NCI-H82 treated with DMSO at 0.1 percent for 48 hours (cell line): Measurements from ENCODE around the gene NDUFS2.

Source experiments
- DNase-seq: peaks from one replicate; lab custom pipeline; 2025; ENCODE audit not compliant: unreplicated experiment; lab: John Stamatoyannopoulos, UW

The NDUFS2 gene

GRCh38 chr1:161201836-161202712 lies at the start of gene NDUFS2:
Gene NDUFS2, plus strand, starts transcription at chr1:161202367. Its CDS starts 19 bp downstream, at chr1:161202386.
- DNase-seq: peak; percentile 99

GRCh38 chr1:161153176-161153575 lies 49.0 kb upstream of the NDUFS2 start:
- DNase-seq: no peak

DNA sequence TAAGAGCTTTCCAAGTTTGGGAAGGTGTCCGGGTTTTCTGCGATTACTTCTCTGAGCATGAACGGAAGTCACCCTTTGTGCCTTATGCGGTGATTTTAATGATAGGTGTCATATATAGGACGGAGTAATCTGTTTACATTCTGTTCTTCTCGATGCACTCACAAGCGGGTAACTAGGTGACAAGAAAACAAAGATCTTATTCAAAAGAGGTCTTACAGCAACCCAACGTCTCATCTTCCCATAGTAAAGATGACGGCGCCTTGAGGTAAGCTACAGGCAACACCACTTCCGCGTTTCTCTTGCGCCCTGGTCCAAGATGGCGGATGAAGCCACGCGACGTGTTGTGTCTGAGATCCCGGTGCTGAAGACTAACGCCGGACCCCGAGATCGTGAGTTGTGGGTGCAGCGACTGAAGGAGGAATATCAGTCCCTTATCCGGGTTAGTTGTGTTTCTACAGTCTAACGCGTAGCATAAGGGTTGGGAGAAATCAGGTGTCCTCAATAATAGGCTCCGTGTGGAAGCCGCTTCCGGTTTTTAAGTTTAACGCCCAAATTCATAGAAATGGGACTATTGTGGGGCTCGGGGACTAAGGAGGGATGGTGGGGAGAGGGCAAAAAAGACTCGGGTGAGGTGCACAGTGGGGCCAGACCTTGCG lies 48.4 kb upstream of the NDUFS2 start, which contains the start of gene UFC1:
UFC1 (plus strand) TSS at position 297 of the 656 bp plus-strand sequence; CDS start at position 317, 20 bp downstream.
- peak; percentile 85 for DNase-seq

DNA sequence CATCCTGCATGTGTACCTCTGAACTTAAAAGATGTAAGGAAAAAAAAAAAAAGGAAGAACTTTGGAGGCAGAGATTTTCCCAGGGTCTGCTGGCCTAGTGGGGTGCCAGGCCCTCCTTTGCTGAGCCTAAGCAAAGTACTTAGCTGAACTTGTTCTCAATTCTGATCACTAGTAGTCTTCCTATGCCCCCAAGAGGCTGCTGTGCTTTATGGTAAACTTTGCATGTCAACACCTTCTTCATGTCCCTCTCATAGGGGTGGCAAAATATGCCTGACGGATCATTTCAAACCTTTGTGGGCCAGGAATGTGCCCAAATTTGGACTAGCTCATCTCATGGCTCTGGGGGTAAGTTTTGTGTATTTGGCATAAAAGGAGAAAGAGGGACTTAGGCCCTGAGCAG lies 44.3 kb upstream of the NDUFS2 start:
- DNase-seq: no peak

DNA sequence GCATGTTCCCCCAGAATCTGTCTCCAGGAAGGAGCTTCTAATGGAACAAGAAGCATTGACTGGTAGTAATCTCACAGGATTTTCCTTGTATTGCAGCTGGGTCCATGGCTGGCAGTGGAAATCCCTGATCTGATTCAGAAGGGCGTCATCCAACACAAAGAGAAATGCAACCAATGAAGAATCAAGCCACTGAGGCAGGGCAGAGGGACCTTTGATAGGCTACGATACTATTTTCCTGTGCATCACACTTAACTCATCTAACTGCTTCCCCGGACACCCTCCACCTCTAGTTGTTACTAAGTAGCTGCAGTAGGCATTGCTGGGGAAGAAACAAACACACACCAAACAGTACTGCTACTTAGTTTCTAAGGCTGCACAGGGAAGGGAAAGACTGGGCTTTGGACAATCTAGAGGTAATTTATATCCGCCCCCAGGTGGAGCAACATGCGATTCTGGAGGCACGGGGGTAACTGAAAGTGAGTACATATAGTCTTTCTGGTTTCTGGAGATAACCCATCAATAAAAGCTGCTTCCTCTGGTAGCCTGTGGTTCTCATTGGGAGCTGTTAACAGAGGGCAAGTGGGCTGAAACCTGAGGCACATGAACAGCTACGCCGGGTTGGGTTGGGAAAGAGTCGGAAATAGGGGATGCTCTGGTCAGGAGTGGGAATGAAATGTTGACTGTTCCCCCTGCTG lies 43.7 kb upstream of the NDUFS2 start:
- no peak for DNase-seq

DNA sequence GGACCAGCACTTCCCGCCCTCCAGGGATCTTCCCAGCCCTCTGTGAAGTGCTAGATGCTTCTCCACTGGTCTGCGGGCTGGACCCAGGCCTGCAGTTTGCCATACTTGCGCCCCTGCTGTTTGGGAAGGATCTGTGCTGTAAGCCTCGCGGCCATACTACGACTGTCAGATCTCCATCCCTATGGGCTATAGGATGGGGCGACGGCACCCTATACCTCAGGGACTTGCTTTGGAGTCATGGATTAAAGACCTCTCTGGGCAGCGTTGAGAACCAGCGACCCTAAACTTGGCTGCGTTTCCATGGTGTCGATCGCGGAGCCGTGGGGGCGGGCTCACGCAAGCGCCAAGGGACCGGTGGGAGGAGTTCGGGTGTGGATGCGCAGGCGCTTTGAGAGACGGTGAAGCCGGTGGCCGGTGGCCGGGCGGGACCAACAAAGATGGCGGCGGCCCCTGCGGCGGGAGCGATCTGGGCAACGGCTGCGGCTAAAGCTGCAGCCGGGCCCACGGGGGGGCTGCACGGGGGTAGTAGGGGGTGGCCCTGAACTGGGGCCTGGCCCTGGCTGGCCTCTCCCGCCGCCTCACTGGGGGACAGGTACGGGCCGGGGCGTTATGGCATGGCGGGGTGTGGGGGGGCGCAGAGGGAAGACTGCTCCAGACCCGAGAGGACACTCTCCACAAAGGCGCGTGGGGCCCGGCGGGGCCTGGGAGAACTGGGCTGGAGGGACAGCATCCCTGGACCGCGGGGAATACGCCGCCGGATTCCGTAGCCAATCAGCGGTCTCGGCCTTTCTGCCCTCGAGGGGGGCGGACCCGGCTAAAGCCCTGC lies 42.9 kb upstream of the NDUFS2 start, which contains the start of gene USP21:
USP21 (plus strand) TSS at position 414 of the 826 bp plus-strand sequence. CDS start 1,141 bp downstream, outside the sequence.
- peak; percentile 89 for DNase-seq

GRCh38 chr1:161159913-161160243 lies 42.3 kb upstream of the NDUFS2 start:
- DNase-seq: no peak

DNA sequence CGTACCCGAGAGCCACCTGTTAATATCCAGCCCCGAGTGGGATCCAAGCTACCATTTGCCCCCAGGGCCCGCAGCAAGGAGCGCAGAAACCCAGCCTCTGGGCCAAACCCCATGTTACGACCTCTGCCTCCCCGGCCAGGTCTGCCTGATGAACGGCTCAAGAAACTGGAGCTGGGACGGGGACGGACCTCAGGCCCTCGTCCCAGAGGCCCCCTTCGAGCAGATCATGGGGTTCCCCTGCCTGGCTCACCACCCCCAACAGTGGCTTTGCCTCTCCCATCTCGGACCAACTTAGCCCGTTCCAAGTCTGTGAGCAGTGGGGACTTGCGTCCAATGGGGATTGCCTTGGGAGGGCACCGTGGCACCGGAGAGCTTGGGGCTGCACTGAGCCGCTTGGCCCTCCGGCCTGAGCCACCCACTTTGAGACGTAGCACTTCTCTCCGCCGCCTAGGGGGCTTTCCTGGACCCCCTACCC lies 41.5 kb upstream of the NDUFS2 start:
- DNase-seq: no peak

GRCh38 chr1:161161652-161162051 lies 40.5 kb upstream of the NDUFS2 start:
- no peak for DNase-seq

DNA sequence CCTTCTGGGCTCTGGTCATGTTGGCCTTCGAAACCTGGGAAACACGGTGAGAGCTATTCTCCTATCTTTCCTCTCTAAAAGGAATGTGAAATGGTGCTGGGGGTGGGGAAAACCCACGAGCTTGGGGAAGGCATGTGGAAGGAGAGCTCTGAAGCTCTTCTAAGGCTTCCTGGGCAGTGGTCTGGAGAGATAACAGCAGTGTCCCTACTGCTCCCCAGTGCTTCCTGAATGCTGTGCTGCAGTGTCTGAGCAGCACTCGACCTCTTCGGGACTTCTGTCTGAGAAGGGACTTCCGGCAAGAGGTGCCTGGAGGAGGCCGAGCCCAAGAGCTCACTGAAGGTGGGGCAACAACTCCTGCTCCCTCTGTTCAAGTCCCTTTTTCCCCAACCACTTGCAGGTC lies 40.1 kb upstream of the NDUFS2 start:
- no peak for DNase-seq

DNA sequence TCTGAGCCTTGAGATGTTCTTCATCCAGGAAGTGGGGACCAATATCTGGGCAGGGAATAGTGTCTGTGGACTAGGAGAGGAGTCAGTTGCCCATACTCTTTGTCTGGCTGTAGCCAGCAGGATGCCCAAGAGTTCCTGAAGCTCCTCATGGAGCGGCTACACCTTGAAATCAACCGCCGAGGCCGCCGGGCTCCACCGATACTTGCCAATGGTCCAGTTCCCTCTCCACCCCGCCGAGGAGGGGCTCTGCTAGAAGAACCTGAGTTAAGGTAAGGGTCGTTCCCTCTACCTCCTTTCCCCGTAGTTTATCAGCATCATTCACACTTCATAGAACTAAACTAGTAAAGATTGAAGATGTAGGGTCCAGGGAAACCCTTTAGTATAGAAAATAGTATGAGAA lies 39.4 kb upstream of the NDUFS2 start:
- no peak for DNase-seq

DNA sequence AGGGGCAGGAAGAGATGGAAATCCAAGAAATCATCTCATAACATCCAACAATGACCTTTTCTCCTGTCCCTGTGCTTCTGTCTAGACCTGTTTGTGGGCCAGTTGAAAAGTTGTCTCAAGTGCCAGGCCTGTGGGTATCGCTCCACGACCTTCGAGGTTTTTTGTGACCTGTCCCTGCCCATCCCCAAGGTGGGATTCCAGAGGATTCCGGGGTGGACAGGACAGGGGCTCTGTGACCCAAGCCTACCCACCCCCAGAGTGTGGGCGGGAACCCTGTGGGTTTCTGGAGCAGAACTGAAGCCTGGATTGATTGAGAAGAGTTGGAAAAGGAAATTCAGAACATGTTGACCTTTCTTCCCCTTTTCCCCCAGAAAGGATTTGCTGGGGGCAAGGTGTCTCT lies 38.4 kb upstream of the NDUFS2 start:
- no peak for DNase-seq

- no peak for DNase-seq
Observed at GRCh38 chr1:161164901-161165610, 37.1 kb upstream of the NDUFS2 start.

GRCh38 chr1:161165742-161166668 lies 36.2 kb upstream of the NDUFS2 start, which contains the start of gene PPOX:
Gene PPOX, plus strand, starts transcription at chr1:161166426. Its CDS starts 422 bp downstream, at chr1:161166848.
- DNase-seq: peak; percentile 99

DNA sequence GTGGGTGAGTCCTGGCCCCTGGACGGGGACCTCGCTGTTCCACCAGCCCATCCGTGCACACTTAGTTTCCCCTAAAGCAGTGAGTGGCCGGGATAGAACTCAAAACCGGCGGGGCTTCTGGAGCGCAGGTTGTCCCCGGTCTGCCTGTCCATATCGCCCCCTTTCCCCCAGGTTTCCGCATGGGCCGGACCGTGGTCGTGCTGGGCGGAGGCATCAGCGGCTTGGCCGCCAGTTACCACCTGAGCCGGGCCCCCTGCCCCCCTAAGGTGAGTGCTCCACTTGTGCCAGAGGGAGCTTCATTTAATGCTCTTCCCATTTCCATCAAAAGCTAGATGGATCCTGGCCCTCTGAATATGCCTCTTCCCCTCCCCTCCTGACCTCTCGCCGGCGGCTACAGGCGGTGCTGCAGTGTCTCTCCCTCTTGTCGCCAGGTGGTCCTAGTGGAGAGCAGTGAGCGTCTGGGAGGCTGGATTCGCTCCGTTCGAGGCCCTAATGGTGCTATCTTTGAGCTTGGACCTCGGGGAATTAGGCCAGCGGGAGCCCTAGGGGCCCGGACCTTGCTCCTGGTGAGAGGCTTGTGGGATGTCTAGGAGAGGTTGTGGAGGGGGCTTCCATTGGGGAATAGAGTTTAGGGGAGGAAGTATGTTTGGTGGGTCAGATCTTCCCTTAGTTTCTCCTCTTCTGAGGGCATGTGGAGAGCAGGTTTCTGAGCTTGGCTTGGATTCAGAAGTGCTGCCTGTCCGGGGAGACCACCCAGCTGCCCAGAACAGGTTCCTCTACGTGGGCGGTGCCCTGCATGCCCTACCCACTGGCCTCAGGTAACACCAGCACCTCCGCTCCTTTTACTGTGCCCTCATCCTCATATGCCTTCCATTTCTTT lies 35.3 kb upstream of the NDUFS2 start:
- DNase-seq: no peak

DNA sequence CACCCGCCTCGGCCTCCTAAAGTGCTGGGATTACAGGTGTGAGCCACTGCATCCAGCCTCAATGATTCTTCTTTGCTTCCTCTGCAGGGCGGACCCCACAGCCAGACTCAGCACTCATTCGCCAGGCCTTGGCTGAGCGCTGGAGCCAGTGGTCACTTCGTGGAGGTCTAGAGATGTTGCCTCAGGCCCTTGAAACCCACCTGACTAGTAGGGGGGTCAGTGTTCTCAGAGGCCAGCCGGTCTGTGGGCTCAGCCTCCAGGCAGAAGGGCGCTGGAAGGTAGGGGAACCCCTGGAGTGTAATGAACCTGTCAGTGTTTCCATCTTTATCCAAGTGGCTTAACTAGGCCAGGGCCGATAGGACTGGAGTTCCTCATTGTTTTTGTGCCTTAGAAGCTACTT lies 33.3 kb upstream of the NDUFS2 start:
- DNase-seq: no peak

GRCh38 chr1:161171191-161171590 lies 31.0 kb upstream of the NDUFS2 start:
- DNase-seq: no peak

DNA sequence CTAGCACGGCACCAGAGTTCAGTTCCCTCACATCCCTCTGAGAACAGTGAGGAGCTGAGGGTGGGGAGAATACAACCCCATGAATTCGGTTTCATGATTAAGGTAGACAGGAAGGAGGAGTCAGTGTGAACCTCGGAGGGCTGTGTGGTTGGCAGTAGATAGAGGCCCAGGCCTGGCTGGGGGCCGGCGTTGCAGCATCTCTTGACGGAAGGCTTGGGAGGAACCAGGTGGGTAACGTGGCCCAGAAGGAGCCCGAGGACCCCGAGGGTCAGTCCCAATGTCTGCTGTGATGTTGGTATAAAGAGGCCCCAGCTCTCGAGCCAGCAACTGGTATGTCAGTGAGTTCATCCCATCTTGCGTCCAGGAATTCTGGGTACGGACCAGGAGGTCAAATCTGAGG lies 30.5 kb upstream of the NDUFS2 start:
- no peak for DNase-seq
